MV-4-11 (cell line): ENCODE data around the gene DEAF1.
A peak's percentile ranks its signal among the peaks of the same experiment; 100 is the strongest.
"Not testable (repeated sequence)": the region's sequence is repeated elsewhere in the genome, so short reads cannot be mapped to it uniquely, and the experiment has no call there.

Source experiments
- DNase-seq: peaks from one replicate; lab custom pipeline; 2025; lab: John Stamatoyannopoulos, UW

DEAF1 gene, protein sequence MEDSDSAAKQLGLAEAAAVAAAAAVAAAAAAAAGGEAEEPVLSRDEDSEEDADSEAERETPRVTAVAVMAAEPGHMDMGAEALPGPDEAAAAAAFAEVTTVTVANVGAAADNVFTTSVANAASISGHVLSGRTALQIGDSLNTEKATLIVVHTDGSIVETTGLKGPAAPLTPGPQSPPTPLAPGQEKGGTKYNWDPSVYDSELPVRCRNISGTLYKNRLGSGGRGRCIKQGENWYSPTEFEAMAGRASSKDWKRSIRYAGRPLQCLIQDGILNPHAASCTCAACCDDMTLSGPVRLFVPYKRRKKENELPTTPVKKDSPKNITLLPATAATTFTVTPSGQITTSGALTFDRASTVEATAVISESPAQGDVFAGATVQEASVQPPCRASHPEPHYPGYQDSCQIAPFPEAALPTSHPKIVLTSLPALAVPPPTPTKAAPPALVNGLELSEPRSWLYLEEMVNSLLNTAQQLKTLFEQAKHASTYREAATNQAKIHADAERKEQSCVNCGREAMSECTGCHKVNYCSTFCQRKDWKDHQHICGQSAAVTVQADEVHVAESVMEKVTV

DNA sequence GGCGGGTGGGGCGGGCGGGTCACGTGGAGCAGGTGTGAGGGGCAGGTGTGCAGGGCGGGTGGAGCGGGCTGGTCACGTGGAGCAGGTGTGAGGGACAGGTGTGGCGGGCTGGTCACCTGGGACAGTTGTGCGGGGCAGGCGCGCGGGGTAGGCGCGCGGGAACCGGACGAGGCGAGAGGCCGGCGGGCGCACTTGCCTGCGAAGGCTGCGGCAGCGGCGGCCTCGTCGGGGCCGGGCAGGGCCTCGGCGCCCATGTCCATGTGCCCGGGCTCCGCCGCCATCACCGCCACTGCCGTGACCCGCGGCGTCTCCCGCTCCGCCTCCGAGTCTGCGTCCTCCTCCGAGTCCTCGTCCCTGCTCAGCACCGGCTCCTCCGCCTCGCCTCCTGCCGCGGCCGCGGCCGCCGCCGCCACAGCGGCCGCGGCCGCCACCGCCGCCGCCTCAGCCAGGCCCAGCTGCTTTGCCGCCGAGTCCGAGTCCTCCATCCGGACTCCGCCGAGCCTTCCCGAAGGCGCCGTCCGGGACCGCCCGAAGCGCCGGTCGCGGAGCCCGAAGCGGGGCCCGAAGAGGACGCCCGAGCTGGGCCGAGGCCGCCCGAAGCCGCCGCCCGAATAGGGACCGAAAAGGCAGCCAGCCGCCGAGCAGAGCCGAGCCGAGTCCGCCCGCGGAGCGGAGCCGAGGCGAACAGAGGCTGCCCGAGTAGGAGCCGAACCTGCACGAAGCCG, at the start of gene DEAF1:
TSS of gene DEAF1 (minus strand) at position 660 of the 725 bp plus-strand sequence. CDS start at position 485, 175 bp downstream.
- peak; percentile 95 for DNase-seq

DNA sequence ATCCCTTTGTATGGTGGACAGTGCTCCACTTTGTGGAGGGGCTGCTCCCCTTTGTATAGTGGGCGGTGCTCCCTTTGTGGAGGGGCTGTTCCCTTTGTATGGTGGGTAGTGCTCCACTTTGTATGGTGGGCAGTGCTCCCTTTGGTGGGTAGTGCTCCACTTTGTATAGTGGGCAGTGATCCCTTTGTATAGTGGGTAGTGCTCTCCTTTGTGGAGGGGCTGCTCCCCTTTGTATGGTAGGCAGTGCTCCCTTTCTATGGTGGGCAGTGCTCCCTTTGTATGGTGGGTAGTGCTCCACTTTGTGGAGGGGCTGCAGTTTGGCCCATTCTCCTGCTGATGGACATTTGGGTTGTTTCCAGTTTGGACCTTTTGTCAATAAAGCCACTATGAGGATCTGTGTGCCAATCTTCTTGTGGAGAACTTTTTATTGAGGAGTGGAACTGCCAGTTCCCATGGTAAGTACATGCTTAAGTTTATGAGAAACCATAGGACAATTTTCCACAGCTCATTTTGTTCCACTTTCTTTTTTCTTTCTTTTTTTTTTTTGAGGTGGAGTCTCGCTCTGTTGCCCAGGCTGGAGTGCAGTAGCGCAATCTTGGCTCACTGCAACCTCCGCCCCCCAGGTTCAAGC, 47.7 kb upstream of the DEAF1 start:
- no peak for DNase-seq

DNA sequence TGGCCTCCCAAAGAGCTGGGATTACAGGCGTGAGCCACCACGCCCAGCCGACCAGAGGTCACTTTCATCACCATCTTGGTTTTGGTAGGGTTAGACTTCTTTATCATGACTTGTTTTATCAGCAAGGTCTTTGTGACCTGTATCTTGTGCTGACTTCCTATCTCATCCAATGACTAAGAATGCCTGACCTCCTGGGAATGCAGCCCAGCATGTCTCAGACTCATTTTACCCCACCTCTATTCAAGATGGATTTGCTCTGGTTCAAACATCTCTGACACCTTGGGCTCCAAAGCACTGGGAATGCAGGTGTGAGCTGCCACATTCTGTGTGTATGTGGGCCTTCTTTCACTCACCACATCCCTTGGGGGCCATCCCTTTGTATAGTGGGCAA, 47.1 kb upstream of the DEAF1 start:
- DNase-seq: no peak

DNA sequence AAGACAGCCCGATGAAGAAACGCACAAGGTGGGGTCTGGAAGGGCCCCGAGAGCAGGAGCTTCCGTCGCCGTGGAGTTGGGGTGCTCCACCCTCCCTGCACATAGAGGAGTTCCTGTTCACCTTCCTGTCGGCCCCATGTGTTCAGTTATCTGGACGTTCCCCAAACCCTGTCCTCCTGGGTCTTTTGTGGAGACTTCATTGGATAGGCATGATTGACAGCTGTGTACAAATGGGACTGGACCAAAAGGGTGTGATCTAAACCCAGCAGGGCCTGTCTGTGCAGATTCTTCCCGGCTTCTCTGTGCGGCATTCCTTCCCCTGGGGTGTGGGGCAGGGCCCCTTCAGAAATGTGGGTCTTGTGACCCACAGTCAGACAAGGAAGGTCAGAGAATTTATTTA, 42.9 kb upstream of the DEAF1 start:
- not testable (repeated sequence) for DNase-seq

DNA sequence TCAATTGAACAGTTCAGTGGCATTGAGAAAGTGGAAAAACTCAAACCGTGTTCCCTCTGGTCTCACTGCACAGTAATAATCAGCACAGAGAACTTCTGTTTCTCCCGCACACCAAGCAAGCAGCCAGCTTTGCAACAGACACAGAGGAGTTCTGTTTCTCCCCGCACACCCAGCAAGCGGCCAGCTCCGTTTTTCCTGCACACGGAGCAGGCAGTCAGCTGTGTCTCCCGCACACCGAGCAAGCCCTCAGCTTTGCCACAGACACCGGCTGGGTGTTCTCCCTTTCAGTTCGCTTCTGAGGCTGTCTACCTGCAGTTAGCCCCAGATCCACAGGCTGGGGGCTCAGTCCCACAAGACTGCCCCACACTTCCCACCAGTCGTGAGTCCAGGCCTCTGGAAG, 42.3 kb upstream of the DEAF1 start:
- DNase-seq: no peak

DNA sequence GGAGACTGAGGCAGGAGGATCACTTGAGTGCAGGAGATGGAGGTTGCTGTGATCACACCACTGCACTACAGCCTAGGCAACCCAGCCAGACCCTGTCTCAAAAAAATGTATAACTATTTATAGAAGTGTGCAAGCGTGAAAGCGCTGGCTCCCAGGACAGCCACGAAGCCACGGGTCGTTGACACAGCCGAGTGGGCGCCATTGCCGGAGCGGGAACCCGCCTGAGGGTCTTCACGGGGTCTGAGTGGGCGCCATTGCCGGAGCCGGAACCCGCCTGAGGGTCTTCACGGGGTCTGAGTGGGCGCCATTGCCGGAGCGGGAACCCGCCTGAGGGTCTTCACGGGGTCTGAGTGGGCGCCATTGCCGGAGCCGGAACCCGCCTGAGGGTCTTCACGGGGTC, 39.5 kb upstream of the DEAF1 start:
- not testable (repeated sequence) for DNase-seq

DNA sequence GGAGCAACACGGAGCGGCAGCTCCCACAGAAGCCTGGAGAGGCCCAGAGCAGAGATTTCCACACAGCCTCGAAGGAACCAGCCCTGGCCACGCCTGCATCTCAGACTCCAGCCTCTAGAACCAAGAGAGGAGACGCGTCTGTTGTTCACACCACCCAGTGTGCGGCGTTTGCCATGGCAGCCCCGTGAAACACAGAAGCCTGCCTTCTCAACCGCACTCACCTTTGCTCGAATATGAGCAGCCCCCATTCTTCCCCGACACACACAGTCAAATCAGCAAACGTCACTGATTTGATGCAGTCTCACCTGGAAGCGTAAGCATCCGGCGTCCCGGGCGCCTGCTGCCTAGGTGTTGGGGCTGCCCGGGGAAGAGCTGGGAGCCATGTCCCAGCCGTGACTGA, 38.0 kb upstream of the DEAF1 start:
- no peak for DNase-seq

DNA sequence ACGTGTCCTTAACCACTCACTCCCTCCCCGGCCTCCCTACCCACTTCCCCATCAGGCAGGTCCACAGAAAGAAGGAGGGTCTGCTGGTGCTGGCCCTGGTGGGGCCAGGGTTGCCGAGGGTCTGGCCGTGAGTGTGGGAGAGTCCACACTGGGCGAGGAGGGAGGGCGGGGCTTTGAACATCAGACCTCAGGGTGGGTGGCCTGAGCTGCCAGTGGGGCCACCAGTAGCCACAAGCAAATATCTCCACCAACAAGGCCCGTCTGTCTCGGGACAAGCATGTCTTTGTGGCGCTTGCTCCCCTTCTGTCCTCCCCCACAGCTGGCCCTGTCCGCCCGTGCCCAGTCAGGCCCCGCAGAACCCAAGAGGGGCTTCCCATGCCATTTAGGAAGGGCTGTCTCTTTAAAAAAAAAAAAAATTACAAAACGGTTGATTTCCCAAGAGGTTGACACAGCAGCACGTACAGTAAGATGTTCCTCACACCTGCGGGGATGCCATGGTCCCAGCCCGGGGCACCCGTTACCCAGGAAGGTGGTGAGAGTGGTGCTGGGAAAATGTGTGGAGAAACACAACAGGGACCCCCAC, 34.6 kb upstream of the DEAF1 start:
- DNase-seq: peak; percentile 39

DNA sequence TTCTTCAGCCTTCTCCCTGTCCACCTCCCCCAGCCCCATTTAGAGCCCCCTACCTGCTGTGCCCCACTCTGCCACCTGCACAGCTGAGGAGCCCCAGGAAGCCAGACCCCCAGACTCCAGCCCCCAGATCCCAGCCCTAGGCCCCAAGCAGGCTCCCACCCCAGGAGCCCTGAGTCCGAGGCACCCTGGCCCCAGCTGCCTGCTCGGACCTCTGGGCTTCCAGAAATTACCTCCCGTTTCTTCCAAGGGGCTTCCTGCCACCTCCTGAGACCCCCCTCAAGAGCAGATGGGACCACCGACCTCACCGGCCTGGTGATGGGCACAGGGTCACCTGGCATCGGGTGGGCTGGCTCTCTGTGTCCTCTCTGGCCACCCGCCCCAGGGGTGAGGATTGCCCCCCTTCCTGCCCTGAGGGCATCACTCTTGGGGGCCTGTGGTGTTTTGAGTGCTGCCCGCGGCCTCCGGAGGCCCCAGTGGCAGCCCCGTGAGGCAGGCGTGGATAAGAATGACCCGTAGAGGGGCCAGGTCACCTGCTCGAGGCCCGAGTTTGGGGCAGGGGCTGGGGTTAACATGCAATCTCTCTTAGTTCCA, 34.0 kb upstream of the DEAF1 start:
- DNase-seq: no peak

DNA sequence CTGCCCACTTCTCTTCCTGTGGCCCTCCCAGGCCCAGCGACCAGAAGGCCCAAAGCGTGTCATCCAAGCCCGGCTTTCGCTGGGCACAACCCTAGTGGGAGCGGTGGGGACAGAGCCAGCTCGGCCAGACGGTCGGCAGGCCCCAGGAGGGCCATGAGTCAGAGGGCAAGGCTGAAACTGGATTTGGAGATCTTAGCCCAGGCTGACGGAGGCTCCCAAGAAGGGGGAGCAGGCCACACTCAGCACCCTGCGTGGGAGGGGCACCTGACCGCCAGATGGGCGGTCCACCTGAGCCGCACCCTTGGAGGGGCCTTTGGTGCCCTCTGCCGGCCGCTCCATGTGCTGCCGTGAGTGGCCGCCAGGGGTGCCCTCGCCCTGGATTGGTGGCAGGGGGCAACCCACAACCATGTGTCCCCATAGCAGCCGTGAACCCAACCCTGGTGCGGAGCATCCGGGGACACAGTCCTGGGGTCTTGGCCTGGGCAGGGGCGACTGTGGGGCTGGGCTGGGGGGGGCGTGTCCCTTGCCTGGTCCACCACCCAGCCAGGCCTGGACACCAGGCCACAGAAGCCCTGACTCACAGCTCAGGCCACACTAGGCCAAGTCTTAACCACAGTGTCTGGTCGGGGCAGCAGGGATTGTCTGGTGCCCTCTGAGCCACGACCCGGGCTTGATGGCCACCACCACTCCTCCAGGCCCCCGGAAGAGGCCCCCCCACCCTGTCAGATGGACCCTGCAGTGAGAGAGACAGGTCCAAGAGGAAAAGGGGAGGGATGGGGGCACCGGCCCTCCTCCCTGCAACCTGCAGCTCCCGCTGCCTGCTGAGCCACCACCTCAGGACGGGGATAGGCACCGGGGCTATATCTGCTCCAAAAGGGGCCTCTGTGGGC, 33.1 kb upstream of the DEAF1 start:
- DNase-seq: peak; percentile 73

DNA sequence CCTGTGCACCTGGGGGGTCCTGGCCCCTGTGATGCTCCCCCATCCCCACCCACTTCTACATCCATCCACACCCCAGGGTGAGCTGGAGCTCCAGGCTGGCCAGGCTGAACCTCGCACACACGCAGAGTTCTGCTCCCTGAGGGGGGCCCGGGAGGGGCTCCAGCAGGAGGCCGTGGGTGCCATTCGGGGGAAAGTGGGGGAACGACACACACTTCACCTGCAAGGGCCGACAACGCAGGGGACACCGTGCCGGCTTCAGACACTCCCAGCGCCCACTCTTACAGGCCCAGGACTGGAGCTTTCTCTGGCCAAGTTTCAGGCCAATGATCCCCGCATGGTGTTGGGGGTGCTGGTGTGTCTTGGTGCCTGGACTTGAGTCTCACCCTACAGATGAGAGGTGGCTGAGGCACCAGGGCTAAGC, 32.3 kb upstream of the DEAF1 start:
- no peak for DNase-seq

DNA sequence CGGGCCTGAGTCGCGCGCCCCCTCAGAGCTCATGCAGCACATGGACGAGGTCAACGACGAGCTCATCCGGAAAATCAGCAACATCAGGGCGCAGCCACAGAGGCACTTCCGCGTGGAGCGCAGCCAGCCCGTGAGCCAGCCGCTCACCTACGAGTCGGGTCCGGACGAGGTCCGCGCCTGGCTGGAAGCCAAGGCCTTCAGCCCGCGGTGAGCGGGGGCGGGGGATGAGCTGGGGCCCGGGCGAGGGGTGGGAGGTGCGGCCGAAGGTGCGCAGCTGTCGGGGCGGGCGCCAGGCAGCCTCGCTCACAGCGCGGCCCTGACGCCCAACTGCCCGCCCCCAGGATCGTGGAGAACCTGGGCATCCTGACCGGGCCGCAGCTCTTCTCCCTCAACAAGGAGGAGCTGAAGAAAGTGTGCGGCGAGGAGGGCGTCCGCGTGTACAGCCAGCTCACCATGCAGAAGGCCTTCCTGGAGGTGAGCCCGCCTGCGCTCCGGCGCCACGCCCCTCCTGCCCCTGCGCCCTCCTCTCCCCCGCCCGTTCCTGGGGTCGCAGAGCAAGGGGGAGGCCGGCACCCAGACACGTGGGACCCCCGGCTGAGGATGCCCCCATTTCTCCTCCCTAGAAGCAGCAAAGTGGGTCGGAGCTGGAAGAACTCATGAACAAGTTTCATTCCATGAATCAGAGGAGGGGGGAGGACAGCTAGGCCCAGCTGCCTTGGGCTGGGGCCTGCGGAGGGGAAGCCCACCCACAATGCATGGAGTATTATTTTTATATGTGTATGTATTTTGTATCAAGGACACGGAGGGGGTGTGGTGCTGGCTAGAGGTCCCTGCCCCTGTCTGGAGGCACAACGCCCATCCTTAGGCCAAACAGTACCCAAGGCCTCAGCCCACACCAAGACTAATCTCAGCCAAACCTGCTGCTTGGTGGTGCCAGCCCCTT, 31.5 kb upstream of the DEAF1 start:
- DNase-seq: no peak

DNA sequence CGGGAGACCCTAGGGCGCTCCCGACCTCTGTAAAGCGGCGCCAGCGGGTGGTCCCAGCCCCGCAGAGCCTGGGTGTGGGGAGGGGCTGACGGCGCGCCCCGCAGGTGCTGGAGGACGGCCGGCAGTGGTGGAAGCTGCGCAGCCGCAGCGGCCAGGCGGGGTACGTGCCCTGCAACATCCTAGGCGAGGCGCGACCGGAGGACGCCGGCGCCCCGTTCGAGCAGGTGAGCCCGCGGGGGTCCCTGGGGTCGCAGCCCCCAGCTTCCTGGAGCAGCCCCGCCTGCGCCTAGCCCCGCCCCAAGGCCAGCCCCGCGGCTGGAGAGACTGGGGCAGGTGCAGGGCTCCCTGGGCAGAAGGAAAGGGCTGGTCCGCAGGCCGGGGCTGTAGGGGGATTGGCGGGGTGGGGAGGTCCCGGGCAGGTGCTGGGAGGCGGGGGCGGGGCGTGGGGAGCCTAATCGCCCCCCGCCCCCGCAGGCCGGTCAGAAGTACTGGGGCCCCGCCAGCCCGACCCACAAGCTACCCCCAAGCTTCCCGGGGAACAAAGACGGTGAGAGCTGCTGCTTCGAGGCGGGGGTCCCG, 30.7 kb upstream of the DEAF1 start:
- no peak for DNase-seq

DNA sequence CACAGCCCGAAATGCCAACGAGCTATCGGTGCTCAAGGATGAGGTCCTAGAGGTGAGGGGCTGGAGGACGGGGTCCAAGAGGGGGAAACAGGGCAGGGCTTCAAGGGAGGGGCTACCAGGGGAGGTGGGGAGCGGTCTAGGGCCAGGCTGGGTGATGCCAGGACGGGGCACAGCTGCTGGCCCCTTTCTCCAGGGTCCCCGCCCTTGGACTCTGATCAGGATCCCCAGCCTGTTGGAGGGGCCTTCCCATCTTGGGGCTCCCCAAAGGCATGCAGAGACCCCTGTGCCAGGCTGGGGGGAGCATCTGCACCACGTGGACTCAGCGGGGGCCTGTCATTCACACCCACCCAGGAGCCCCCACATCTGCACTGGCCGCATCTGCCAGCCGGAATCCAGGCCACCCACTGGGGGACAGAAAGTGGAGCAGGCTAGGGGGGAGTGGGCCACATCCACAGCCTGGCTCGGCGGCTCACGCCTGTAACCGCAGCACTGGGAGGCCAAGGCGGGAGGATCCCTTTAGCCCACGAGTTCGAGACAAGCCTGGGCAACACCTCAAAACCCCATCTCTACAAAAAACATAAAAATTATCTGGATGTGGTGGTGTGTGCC, 29.9 kb upstream of the DEAF1 start:
- DNase-seq: no peak

DNA sequence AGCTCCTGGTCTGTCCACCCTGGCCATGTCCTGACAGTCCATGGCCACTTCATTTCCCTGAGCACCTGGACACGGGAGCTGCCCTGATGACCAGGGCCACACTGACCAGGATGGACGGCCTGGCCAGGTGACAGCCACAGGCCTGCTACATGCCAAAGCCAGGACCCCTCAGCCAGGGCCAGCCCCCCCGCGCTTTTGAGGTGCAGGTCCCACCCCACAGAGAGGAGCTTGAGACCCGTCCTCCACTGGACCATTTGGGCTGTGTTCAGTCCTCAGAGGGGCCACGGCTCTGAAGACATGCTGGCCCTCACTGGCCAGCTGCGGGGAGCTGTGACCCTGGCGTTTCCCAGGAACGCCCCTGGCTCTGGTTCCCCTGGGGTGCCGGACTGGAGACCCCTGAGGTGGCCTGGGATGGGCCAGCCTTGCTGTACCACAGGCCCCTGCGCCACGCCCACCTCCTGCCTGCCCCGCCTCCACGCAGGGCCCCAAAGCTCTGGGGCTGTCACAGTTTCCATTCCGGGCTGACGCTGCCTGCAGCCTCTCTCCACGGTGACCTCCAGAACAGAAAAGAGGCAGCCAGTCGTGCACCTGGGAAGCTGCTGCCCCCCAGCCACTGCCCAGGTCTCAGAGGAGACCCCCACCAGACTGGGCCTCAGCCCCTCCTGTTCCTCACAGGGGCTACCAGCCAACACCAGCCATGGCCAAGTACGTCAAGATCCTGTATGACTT, 29.2 kb upstream of the DEAF1 start:
- DNase-seq: no peak

DNA sequence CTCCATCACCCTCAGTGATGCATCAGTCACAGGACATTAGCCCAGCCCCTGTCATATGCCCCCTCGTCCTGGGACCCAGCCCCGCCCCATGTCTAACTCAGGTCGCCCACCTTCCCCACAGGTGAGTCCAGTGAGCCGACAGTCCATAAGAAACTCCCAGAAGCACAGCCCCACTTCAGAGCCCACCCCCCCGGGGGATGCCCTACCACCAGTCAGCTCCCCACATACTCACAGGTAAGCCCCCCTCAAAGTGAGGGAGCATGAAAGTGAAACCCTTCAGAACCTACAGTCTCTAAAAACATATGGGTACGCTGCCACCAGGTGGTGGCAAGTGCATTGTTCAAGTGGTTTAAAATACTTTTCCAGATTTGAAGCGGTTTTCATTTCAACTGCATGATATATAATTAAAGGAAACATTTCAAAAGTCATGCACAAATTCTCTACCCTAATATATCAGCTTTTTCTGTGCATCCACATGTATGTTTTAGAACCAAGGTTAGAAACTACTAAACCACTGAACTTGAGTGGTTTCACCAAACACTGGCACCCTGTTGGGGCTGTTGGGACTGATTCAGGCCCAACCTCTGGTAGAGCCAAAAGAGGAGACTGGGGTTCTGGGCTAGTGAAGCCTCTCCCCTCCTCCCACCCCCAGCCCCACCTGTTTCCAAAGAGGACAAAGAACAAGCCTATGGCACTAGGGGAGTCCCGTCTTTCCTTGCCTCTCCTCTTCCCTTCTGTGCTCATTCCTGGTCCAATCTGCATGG, 28.3 kb upstream of the DEAF1 start:
- DNase-seq: peak; percentile 53

DNA sequence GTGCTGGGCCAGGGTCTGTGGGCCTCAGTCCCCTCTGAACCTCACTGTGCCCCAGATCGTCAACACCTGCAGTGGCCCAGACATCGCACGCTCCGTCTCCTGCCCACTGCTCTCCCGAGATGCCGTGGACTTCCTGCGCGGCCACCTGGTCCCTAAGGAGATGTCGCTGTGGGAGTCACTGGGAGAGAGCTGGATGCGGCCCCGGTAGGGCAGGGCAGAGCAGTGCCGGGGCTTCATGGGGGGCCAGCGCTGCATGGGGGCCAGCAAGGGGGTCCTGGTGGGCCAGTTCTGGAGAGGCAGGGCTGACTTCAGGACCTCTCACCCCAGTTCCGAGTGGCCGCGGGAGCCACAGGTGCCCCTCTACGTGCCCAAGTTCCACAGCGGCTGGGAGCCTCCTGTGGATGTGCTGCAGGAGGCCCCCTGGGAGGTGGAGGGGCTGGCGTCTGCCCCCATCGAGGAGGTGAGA, 27.4 kb upstream of the DEAF1 start:
- DNase-seq: no peak
